K562 (cell line): ENCODE data around the gene ITGAV. TPM values are rescaled to one million over a fixed set of nuclear protein-coding genes. Genes with fewer than 3 reads are reported as not detected.

Source experiments
- ATAC-seq: fragments of 200-7000 bp; cut with Tn5 transposase; 3 replicates; pipeline ENCODE4 v1.9.1; 2020; ENCODE audit warnings: moderate library complexity
- BruUV-seq: library from RNA; stranded (reverse); fragments of 400-500 nt; replicated peaks from 2 replicates; lab custom pipeline; 2021; lab: Mats Ljungman, UMichigan
- CTCF ChIA-PET: fragments of 300-600 bp; formaldehyde crosslinking; extraction: SDS; loops from one replicate; lab custom pipeline; 2021; ENCODE audit warnings: low intra/inter-chr PET ratio; lab: Yijun Ruan, JAX
- POLR2A ChIA-PET: fragments of 300-600, 350-650 bp; sonication (Branson Sonifier 250); formaldehyde crosslinking; extraction: SDS; loops from one replicate; lab custom pipeline; 2021; ENCODE audit warnings: antibody characterized with exemption, inconsistent platforms; lab: Yijun Ruan, JAX
- DNase-seq, 4 experiments: peaks; one replicate each; pipeline versions ENCODE4 v3.0.0 to v3.0.0-alpha.2; 2011 to 2018; ENCODE audit warnings: low spot score in 3 of 4, mixed read lengths in 3 of 4; ENCODE audit errors: extremely low read depth in 1 of 4
- FAIRE-seq: peaks from 2 replicates; lab custom pipeline; 2011; peaks lifted over from hg19 to GRCh38; lab: Jason Lieb, UNC
- H2AFZ ChIP-seq: 2 replicates; pipeline ENCODE4 v1.6.0; 2011; ENCODE audit warnings: low read depth, low read length, control low read depth, inconsistent platforms
- H3K27ac ChIP-seq: fragments of 200-600 bp; 3 replicates; pipeline ENCODE4 v1.8.0; 2011; ENCODE audit warnings: low read depth, mild to moderate bottlenecking, control low read depth, inconsistent platforms, low read length, moderate library complexity, mixed read lengths; ENCODE audit errors: extremely low read depth
- H3K27me3 ChIP-seq, 2 experiments: fragments of 300-600 bp in 1 of 2; 2 replicates in 1 of 2; 3 replicates in 1 of 2; pipeline versions ENCODE4 v1.6.0 to v1.8.0; 2011; ENCODE audit warnings: inconsistent platforms in 2 of 2, low read length in 2 of 2, mild to moderate bottlenecking in 1 of 2, mixed read lengths in 1 of 2, moderate library complexity in 1 of 2; ENCODE audit not compliant: control insufficient read depth in 2 of 2, insufficient read depth in 2 of 2
- H3K36me3 ChIP-seq: fragments of 300-600 bp; 3 replicates; pipeline ENCODE4 v1.8.0; 2011; ENCODE audit warnings: mild to moderate bottlenecking, low read length, inconsistent platforms; ENCODE audit not compliant: control insufficient read depth, insufficient read depth
- H3K4me1 ChIP-seq, 2 experiments: fragments of 200-600 bp in 1 of 2; replicated peaks in 1 of 2; 2 replicates in 1 of 2; 3 replicates in 1 of 2; pipeline versions ENCODE4 v1.5.1 to v1.8.0; 2011; ENCODE audit warnings: inconsistent platforms in 2 of 2, low read length in 2 of 2, mild to moderate bottlenecking in 1 of 2, mixed read lengths in 1 of 2, moderate library complexity in 1 of 2; ENCODE audit not compliant: control insufficient read depth in 2 of 2, insufficient read depth in 2 of 2
- H3K4me2 ChIP-seq: 2 replicates; pipeline ENCODE4 v1.6.1; 2011; ENCODE audit warnings: low read length, control low read depth, inconsistent platforms, mixed read lengths; ENCODE audit not compliant: insufficient read depth
- H3K4me3 ChIP-seq: fragments of 200-600 bp; sonication (generic), shearing (Covaris generic); 2 replicates; pipeline ENCODE4 v1.5.1; 2016; ENCODE audit warnings: control low read depth, inconsistent platforms
- H3K79me2 ChIP-seq: fragments of 200-600 bp; 3 replicates; pipeline ENCODE4 v1.8.0; 2011; ENCODE audit warnings: low read length, inconsistent platforms; ENCODE audit not compliant: control insufficient read depth, insufficient read depth
- H3K9ac ChIP-seq, 2 experiments: 2 replicates each; pipeline versions ENCODE4 v1.6.0 to v1.6.1; 2011; ENCODE audit warnings: low read depth in 2 of 2, low read length in 2 of 2, control low read depth in 1 of 2, inconsistent platforms in 1 of 2, mild to moderate bottlenecking in 1 of 2, mixed read lengths in 1 of 2; ENCODE audit not compliant: insufficient read depth in 1 of 2
- H3K9me1 ChIP-seq: one replicate; pipeline ENCODE4 v1.6.0; 2011; ENCODE audit warnings: inconsistent platforms, mild to moderate bottlenecking, low read length, moderate library complexity; ENCODE audit not compliant: control insufficient read depth, insufficient read depth
- H3K9me3 ChIP-seq: replicated peaks from 2 replicates; pipeline ENCODE4 v1.5.1; 2011; ENCODE audit warnings: low read depth, low read length, inconsistent platforms; ENCODE audit not compliant: control insufficient read depth, insufficient read depth
- H4K20me1 ChIP-seq: replicated peaks from 2 replicates; pipeline ENCODE4 v1.6.1; 2011; ENCODE audit warnings: low read length, inconsistent platforms, mixed read lengths; ENCODE audit not compliant: control insufficient read depth, insufficient read depth
- BDP1 ChIP-seq: IDR thresholded peaks from 3 replicates; pipeline ENCODE4 v1.6.1; 2011; ENCODE audit not compliant: insufficient read length, insufficient read depth
- FOXP1 ChIP-seq: sonication (generic); formaldehyde crosslinking; IDR thresholded peaks from 2 replicates; pipeline ENCODE4 v1.8.0; 2022; ENCODE audit warnings: mild to moderate bottlenecking, missing genetic modification reagents
- HDAC8 ChIP-seq: fragments of 450-650 bp; IDR thresholded peaks from 2 replicates; pipeline ENCODE4 v1.6.1; 2016; ENCODE audit warnings: mild to moderate bottlenecking, missing genetic modification characterization, moderate library complexity, missing compliant biosample characterization
- IRF2 ChIP-seq: sonication (generic); formaldehyde crosslinking; IDR thresholded peaks from 2 replicates; pipeline ENCODE4 v1.8.1; 2022; ENCODE audit warnings: mild to moderate bottlenecking, missing genetic modification reagents
- NR4A1 ChIP-seq, 2 experiments: fragments of 250-450 bp in 1 of 2; fragments of 450-650 bp in 1 of 2; sonication (Bioruptor Pico) in 1 of 2; IDR thresholded peaks; 2 replicates each; pipeline versions ENCODE4 v1.4.0 to v1.6.1; 2016 to 2020; ENCODE audit warnings: mild to moderate bottlenecking in 2 of 2, missing compliant biosample characterization in 1 of 2, missing genetic modification characterization in 1 of 2, moderate library complexity in 1 of 2
- POLR2G ChIP-seq: fragments of 200-400 bp; formaldehyde crosslinking; IDR thresholded peaks from 2 replicates; pipeline ENCODE4 v1.6.1; 2017; ENCODE audit warnings: low read depth, mild to moderate bottlenecking, antibody characterized with exemption, low read length, moderate library complexity
- ZFP1 ChIP-seq: fragments of 450-650 bp; formaldehyde crosslinking; IDR thresholded peaks from 2 replicates; pipeline ENCODE4 v1.4.0; 2020; ENCODE audit warnings: mild to moderate bottlenecking, mixed read lengths
- ZNF407 ChIP-seq: fragments of 450-650 bp; IDR thresholded peaks from 2 replicates; pipeline ENCODE4 v1.6.1; 2016; ENCODE audit warnings: low read depth
- WGBS: fragments of 100-300 bp; shearing (Covaris generic); methylation state at CpG from one replicate; pipeline ENCODE4 v1.1.6; 2016; ENCODE audit warnings: low coverage, mixed read lengths; ENCODE audit not compliant: insufficient coverage; ENCODE audit errors: missing lambda C conversion rate; 5-methylcytosine and 5-hydroxymethylcytosine counted together
- in situ Hi-C: fragments of 300-500 bp; cut with MboI; formaldehyde crosslinking; loops from 4 replicates; pipeline ENCODE4 v1.15.0; 2018; ENCODE audit warnings: inconsistent platforms, mixed read lengths
- intact Hi-C: fragments of 100-400 bp; cut with micrococcal nuclease; formaldehyde crosslinking; loops from 2 replicates; pipeline ENCODE4 v1.14.2; 2022
- polyA plus RNA-seq, 8 experiments: library from polyadenylated mRNA; depleted of rRNA in 4 of 8; stranded (reverse) in 5 of 8; unstranded in 3 of 8; fragments of >200 nt; fragmentation: Nextera tagmentation in 2 of 8; fragmentation: Illumina TruSeq in 1 of 8; extraction: Ambion mirVana in 2 of 8; extraction: Trizol in 1 of 8; gene quantifications; 2 replicates each; pipeline versions ENCODE4 v1.2.1 to v1.2.3, GENCODE V29; 2011 to 2014; ENCODE audit warnings: inconsistent platforms in 1 of 8, missing spikeins in 1 of 8
- total RNA-seq, 7 experiments: library from RNA; depleted of rRNA in 6 of 7; stranded (reverse); fragments of >200 nt in 6 of 7; fragmentation: Illumina TruSeq in 2 of 7; extraction: Trizol in 2 of 7; gene quantifications; 2 replicates each; pipeline versions ENCODE4 v1.2.1 to v1.2.3, GENCODE V29; 2011 to 2021; ENCODE audit warnings: low replicate concordance in 1 of 7
- TF ChIP-seq, protein P1 (sequence below): sonication (generic); formaldehyde crosslinking; IDR thresholded peaks from 2 replicates; pipeline ENCODE4 v1.8.1; 2023; ENCODE audit warnings: mild to moderate bottlenecking, missing genetic modification reagents
- TF ChIP-seq, protein P2 (sequence below): fragments of 250-450 bp; sonication (Bioruptor Pico); IDR thresholded peaks from 2 replicates; pipeline ENCODE4 v1.5.1; 2021; ENCODE audit warnings: mild to moderate bottlenecking

The ITGAV gene
- total and polyA plus RNA-seq, 9 of the 15 experiments (the other 6 are each of a cell fraction or from before 2014, with no cell fraction given): 3.7 to 17.7 (median 10.7) TPM

DNA sequence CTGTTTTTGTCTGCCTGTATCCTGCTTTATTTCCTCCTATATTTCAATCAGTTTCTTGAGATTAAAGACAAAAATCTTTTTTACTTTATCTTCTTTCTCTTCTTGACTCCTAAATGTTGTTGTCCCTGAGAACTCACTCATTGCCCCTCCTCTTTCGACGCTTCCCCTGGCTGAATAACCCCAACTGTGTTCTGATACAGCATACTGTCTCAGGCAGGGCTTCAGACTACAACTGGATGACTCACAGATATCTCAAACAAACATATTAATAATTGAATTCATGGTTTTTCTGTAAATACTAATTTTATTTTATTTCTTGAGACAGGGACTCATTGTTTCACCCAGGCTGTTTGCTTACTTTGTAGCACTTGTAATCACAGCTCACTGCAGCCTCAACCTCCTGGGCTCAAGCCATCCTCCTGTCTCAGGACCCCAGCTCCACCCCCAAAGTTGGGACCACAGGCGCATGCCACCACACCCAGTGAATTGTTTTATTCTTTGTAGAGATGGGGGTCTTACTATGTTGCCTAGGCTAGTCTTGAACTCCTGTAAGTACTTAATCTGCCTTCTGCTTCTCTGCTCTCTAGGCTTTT is 9.4 kb downstream of the ITGAV start:
- DNase-seq (no peak), FAIRE-seq (no peak), ATAC-seq (peak; percentile 27; the same call in 1 of the 3 replicates)
- no peaks in the 10 kb centered on the region for H3K9me1 ChIP-seq
- in situ Hi-C loops (no loop called here), intact Hi-C loops (loop anchor here (10.0 kb wide), 1 partner anchor 946 kb away; no protein-coding TSS in a partner anchor)
- peaks cover 0 to 5% of the 10 kb centered on the region in 2 experiments; a peak in 1 of 5 replicates for H3K4me1 ChIP-seq
- H3K27ac ChIP-seq: no peak overlapping the region
- peaks cover 9% of the 10 kb centered on the region; the same call in 2 of the 3 replicates for H3K36me3 ChIP-seq
- WGBS: 63% methylated on average over 3 of the region's 3 CpGs
- H3K9ac ChIP-seq: no peak overlapping the region
- no peak overlapping the region for H3K4me3 ChIP-seq
- BruUV-seq: no TSS peak
- no peak overlapping the region for H2AFZ ChIP-seq
- H4K20me1 ChIP-seq: 0 out of 2 replicates have a peak, but pooled peaks cover 3% of the 10 kb centered on the region
- no peaks in the 10 kb centered on the region for H3K9me3 ChIP-seq
- H3K27me3 ChIP-seq: no peaks in the 10 kb centered on the region
- peaks cover 11% of the 10 kb centered on the region for H3K79me2 ChIP-seq
- ChIA-PET POLR2A (interaction anchor here (0.7 to 2.8 kb wide), 3 partner anchors 9 to 90 kb away, joined by 3 to 20 read pairs (median 7); partner anchors contain the start of gene ITGAV), CTCF (no interaction called here)
- no peak overlapping the region for H3K4me2 ChIP-seq
- no peak for TF ChIP-seq POLR2G
- TF ChIP-seq, protein P1, sequence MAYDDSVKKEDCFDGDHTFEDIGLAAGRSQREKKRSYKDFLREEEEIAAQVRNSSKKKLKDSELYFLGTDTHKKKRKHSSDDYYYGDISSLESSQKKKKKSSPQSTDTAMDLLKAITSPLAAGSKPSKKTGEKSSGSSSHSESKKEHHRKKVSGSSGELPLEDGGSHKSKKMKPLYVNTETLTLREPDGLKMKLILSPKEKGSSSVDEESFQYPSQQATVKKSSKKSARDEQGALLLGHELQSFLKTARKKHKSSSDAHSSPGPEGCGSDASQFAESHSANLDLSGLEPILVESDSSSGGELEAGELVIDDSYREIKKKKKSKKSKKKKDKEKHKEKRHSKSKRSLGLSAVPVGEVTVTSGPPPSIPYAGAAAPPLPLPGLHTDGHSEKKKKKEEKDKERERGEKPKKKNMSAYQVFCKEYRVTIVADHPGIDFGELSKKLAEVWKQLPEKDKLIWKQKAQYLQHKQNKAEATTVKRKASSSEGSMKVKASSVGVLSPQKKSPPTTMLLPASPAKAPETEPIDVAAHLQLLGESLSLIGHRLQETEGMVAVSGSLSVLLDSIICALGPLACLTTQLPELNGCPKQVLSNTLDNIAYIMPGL: no peak
- no peak for TF ChIP-seq NR4A1 (CRISPR knock-in tag; IDR thresholded peaks at IDR 0.05)
- TF ChIP-seq NR4A1 (tag; IDR thresholded peaks at IDR 0.05): no peak
- no peak for TF ChIP-seq ZNF407
- no peak for TF ChIP-seq HDAC8 (tag)
- TF ChIP-seq IRF2 (CRISPR knock-in tag): no peak
- TF ChIP-seq, protein P2, sequence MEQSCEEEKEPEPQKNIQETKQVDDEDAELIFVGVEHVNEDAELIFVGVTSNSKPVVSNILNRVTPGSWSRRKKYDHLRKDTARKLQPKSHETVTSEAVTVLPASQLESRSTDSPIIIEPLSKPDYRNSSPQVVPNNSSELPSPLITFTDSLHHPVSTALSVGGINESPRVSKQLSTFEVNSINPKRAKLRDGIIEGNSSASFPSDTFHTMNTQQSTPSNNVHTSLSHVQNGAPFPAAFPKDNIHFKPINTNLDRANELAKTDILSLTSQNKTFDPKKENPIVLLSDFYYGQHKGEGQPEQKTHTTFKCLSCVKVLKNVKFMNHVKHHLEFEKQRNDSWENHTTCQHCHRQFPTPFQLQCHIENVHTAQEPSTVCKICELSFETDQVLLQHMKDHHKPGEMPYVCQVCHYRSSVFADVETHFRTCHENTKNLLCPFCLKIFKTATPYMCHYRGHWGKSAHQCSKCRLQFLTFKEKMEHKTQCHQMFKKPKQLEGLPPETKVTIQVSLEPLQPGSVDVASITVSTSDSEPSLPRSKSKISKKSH (CRISPR knock-in tag): no peak
- no peak for TF ChIP-seq BDP1
- no peak for TF ChIP-seq FOXP1
- TF ChIP-seq ZFP1: no peak
